GM10266 (cell line): Measurements from ENCODE around the gene CADM2.

Experiments
- DNase-seq: peaks from one replicate; pipeline ENCODE4 v3.0.0; 2012; ENCODE audit errors: extremely low spot score
- TF ChIP-seq, protein P1 (sequence below): IDR thresholded peaks from 2 replicates; pipeline ENCODE4 v1.5.1; 2012; ENCODE audit warnings: mild to moderate bottlenecking, low read depth; ENCODE audit not compliant: control insufficient read depth, insufficient read depth; ENCODE audit errors: missing control alignments

Gene CADM2

GRCh38 chr3:85780806-85781205 is 822.0 kb downstream of the CADM2 start:
- TF ChIP-seq, protein P1, sequence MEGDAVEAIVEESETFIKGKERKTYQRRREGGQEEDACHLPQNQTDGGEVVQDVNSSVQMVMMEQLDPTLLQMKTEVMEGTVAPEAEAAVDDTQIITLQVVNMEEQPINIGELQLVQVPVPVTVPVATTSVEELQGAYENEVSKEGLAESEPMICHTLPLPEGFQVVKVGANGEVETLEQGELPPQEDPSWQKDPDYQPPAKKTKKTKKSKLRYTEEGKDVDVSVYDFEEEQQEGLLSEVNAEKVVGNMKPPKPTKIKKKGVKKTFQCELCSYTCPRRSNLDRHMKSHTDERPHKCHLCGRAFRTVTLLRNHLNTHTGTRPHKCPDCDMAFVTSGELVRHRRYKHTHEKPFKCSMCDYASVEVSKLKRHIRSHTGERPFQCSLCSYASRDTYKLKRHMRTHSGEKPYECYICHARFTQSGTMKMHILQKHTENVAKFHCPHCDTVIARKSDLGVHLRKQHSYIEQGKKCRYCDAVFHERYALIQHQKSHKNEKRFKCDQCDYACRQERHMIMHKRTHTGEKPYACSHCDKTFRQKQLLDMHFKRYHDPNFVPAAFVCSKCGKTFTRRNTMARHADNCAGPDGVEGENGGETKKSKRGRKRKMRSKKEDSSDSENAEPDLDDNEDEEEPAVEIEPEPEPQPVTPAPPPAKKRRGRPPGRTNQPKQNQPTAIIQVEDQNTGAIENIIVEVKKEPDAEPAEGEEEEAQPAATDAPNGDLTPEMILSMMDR: no peak

GRCh38 chr3:85781806-85782205 is 823.0 kb downstream of the CADM2 start:
- TF ChIP-seq, protein P1: no peak
- DNase-seq: no peak

More at GRCh38 chr3:85780806-85781205, 822.0 kb downstream of the CADM2 start:
- no peak for DNase-seq

GRCh38 chr3:85783291-85783690 is 824.5 kb downstream of the CADM2 start:
- TF ChIP-seq, protein P1: no peak
- DNase-seq: no peak

DNA sequence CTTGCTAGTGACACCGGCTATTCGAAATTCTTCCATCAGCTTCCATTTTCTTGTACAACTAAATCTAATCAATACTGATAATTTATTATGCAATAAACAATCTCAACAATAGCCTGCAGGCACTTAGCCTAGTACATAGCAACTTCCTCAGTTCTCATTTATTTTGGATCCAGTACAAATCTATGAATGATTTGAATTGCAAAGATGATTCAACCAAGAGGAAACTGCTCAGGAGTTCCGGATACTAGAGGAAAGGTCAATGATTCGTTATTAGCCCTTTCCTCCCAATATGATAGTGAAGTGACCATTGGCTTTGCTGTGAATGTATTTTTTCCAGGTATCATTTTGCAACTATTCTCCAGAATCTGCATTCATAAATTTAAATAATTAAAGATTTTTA is 827.0 kb downstream of the CADM2 start:
- no peak for DNase-seq
- TF ChIP-seq, protein P1: no peak

- DNase-seq: no peak
- TF ChIP-seq, protein P1: no peak
Measured at GRCh38 chr3:85790445-85791030, 831.7 kb downstream of the CADM2 start.

DNA sequence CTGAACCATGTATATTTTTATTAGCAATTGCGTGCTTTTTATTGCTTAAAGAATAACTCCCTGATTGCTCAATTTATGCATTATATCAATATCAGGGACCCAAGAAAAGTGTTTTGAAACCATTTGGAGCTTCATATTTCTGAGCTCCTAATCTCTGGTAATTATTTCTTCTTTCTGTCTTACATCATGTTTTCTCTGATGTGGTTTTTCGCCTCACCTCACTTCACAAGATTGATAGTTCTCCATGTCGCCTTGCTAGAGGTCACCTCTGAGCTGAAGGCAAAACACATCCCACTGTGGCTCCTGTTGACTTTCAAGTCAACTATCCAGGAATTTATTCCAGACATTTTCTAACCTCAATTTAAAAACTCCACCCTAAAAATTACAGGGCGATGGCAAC is 837.4 kb downstream of the CADM2 start:
- TF ChIP-seq, protein P1: no peak
- no peak for DNase-seq

- TF ChIP-seq, protein P1: no peak
- DNase-seq: no peak
Measured at GRCh38 chr3:85800676-85801075, 841.9 kb downstream of the CADM2 start.
